HG03139 (cell line): ENCODE results near the gene KIF3C.
"Not testable (repeated sequence)": the region's sequence is repeated elsewhere in the genome, so short reads cannot be mapped to it uniquely, and the experiment has no call there.

Experiments
- ATAC-seq: cut with Tn5 transposase; IDR thresholded peaks from one replicate; pipeline ENCODE4 v1.9.1; 2021; ENCODE audit not compliant: unreplicated experiment

The KIF3C gene

GRCh38 chr2:26000561-26001082, 18.3 kb upstream of the KIF3C start:
- no peak for ATAC-seq

- not testable (repeated sequence) for ATAC-seq
Observed at GRCh38 chr2:25999406-25999805, 17.1 kb upstream of the KIF3C start.

GRCh38 chr2:25998816-25999383, 16.6 kb upstream of the KIF3C start:
- ATAC-seq, result not testable (repeated sequence)

- no peak for ATAC-seq
Observed at GRCh38 chr2:25996844-25997243, 14.5 kb upstream of the KIF3C start.

GRCh38 chr2:25994509-25994908, 12.2 kb upstream of the KIF3C start:
- ATAC-seq, result no peak

- ATAC-seq, result no peak
Observed at GRCh38 chr2:25993049-25993448, 10.8 kb upstream of the KIF3C start.

- no peak for ATAC-seq
Observed at GRCh38 chr2:25992556-25992955, 10.3 kb upstream of the KIF3C start.

- ATAC-seq, result no peak
Observed at GRCh38 chr2:25991965-25992364, 9.7 kb upstream of the KIF3C start.

GRCh38 chr2:25989154-25989553, 6.9 kb upstream of the KIF3C start:
- ATAC-seq, result no peak

GRCh38 chr2:25988134-25988533, 5.8 kb upstream of the KIF3C start:
- ATAC-seq, result no peak

- no peak for ATAC-seq
Observed at GRCh38 chr2:25983735-25984134, 1.4 kb upstream of the KIF3C start.

- no peak for ATAC-seq
Observed at GRCh38 chr2:25982968-25983280, 627 bp upstream of the KIF3C start.

GRCh38 chr2:25981596-25982272, 563 bp downstream of the KIF3C start:
- ATAC-seq, result peak; percentile 12

GRCh38 chr2:25980951-25981350, 1.3 kb downstream of the KIF3C start:
- ATAC-seq, result no peak

GRCh38 chr2:25980076-25980887, 2.0 kb downstream of the KIF3C start:
- no peak for ATAC-seq

GRCh38 chr2:25979001-25979400, 3.3 kb downstream of the KIF3C start:
- ATAC-seq, result no peak

GRCh38 chr2:25977768-25978167, 4.5 kb downstream of the KIF3C start:
- ATAC-seq, result no peak

GRCh38 chr2:25976983-25977741, 5.1 kb downstream of the KIF3C start:
- no peak for ATAC-seq

GRCh38 chr2:25972049-25972823, 10.1 kb downstream of the KIF3C start:
- ATAC-seq, result no peak

GRCh38 chr2:25971596-25971995, 10.7 kb downstream of the KIF3C start:
- ATAC-seq, result no peak
